Mesodermal cell (in vitro differentiated cells): ENCODE data around the gene ERG.
A peak's percentile ranks its signal among the peaks of the same experiment; 100 is the strongest.

Experiments
- H3K27ac ChIP-seq: 2 replicates; pipeline ENCODE4 v1.7.0; 2013; ENCODE audit warnings: mild to moderate bottlenecking, low read depth, low read length, moderate library complexity; ENCODE audit not compliant: severe bottlenecking
- H3K36me3 ChIP-seq: 2 replicates; pipeline ENCODE4 v1.7.1; 2013; ENCODE audit warnings: mild to moderate bottlenecking, low read length, moderate library complexity; ENCODE audit not compliant: control insufficient read depth, insufficient read depth
- H3K4me1 ChIP-seq: one replicate; pipeline ENCODE4 v1.7.1; 2013; ENCODE audit warnings: mild to moderate bottlenecking, low read length; ENCODE audit not compliant: insufficient read depth, control insufficient read depth, poor library complexity, severe bottlenecking
- H3K4me3 ChIP-seq: 2 replicates; pipeline ENCODE4 v1.7.0; 2013; ENCODE audit warnings: low read length, control low read depth, mild to moderate bottlenecking; ENCODE audit not compliant: insufficient read depth, poor library complexity, severe bottlenecking; ENCODE audit errors: extremely low read depth
- H3K9me3 ChIP-seq: 2 replicates; pipeline ENCODE4 v1.7.1; 2013; ENCODE audit warnings: mild to moderate bottlenecking, low read length, moderate library complexity; ENCODE audit not compliant: control insufficient read depth
- WGBS, 2 experiments: methylation state at CpG; one replicate each; pipeline ENCODE4 v1.1.5; 2013; ENCODE audit warnings: missing lambda C conversion rate in 2 of 2; ENCODE audit not compliant: insufficient coverage in 2 of 2; 5-methylcytosine and 5-hydroxymethylcytosine counted together

The ERG gene

GRCh38 chr21:38359835-38360234, 138.4 kb downstream of the ERG start:
- Histone ChIP-seq H3K36me3 (no peaks in the 10 kb centered on the region), H3K27ac (no peak overlapping the region), H3K4me1 (no peaks in the 10 kb centered on the region), H3K4me3 (no peak overlapping the region), H3K9me3 (no peaks in the 10 kb centered on the region)
- WGBS, 2 experiments = 90 to 94% methylated on average over 7 of the region's 7 CpGs

GRCh38 chr21:38359090-38359489, 139.2 kb downstream of the ERG start:
- 90 to 92% methylated on average over 3 to 5 of the region's 5 CpGs for WGBS, 2 experiments
- no peaks in the 10 kb centered on the region for H3K9me3 ChIP-seq

GRCh38 chr21:38358666-38359065, 139.6 kb downstream of the ERG start:
- no peaks in the 10 kb centered on the region for H3K36me3 ChIP-seq
- H3K27ac ChIP-seq = no peak overlapping the region
- no peaks in the 10 kb centered on the region for H3K9me3 ChIP-seq
- H3K4me3 ChIP-seq = no peak overlapping the region
- no peaks in the 10 kb centered on the region for H3K4me1 ChIP-seq
- 100% methylated on average over 2 of the region's 3 CpGs; no CpG with 5 or more reads in 1 of the 2 experiments for WGBS, 2 experiments

More at GRCh38 chr21:38359090-38359489, 139.2 kb downstream of the ERG start:
- Histone ChIP-seq H3K36me3 (no peaks in the 10 kb centered on the region), H3K4me3 (no peak overlapping the region), H3K4me1 (no peaks in the 10 kb centered on the region), H3K27ac (no peak overlapping the region)

GRCh38 chr21:38358098-38358497, 140.2 kb downstream of the ERG start:
- WGBS, 2 experiments = no CpG with 5 or more reads among the region's 1 CpG
- H3K9me3 ChIP-seq = no peaks in the 10 kb centered on the region
- no peak overlapping the region for H3K27ac ChIP-seq

GRCh38 chr21:38356883-38357625, 141.2 kb downstream of the ERG start:
- Histone ChIP-seq H3K27ac (no peak overlapping the region), H3K4me1 (no peaks in the 10 kb centered on the region), H3K4me3 (no peak overlapping the region), H3K36me3 (no peaks in the 10 kb centered on the region), H3K9me3 (no peaks in the 10 kb centered on the region)
- WGBS, 2 experiments = 73 to 75% methylated on average over 5 to 7 of the region's 14 CpGs

More at GRCh38 chr21:38358098-38358497, 140.2 kb downstream of the ERG start:
- Histone ChIP-seq H3K4me3 (no peak overlapping the region), H3K36me3 (no peaks in the 10 kb centered on the region), H3K4me1 (no peaks in the 10 kb centered on the region)

GRCh38 chr21:38355992-38356781, 142.1 kb downstream of the ERG start:
- H3K9me3 ChIP-seq = no peaks in the 10 kb centered on the region
- peaks cover 6% of the 10 kb centered on the region for H3K4me1 ChIP-seq
- 11% methylated on average over 12 to 19 of the region's 20 CpGs for WGBS, 2 experiments
- no peaks in the 10 kb centered on the region for H3K36me3 ChIP-seq
- H3K27ac ChIP-seq = no peak overlapping the region
- no peak overlapping the region for H3K4me3 ChIP-seq

GRCh38 chr21:38355353-38355752, 142.9 kb downstream of the ERG start:
- H3K36me3 ChIP-seq = no peaks in the 10 kb centered on the region
- 90 to 94% methylated on average over 3 to 4 of the region's 4 CpGs for WGBS, 2 experiments
- H3K4me3 ChIP-seq = no peak overlapping the region
- no peak overlapping the region for H3K27ac ChIP-seq
- H3K9me3 ChIP-seq = no peaks in the 10 kb centered on the region
- peaks cover 11% of the 10 kb centered on the region for H3K4me1 ChIP-seq

GRCh38 chr21:38354746-38355145, 143.5 kb downstream of the ERG start:
- Histone ChIP-seq H3K27ac (no peak overlapping the region), H3K9me3 (no peaks in the 10 kb centered on the region), H3K4me3 (no peak overlapping the region), H3K4me1 (peaks cover 11% of the 10 kb centered on the region), H3K36me3 (no peaks in the 10 kb centered on the region)
- 86 to 90% methylated on average over 1 to 2 of the region's 2 CpGs for WGBS, 2 experiments

- Histone ChIP-seq H3K36me3 (no peaks in the 10 kb centered on the region), H3K4me1 (peaks cover 11% of the 10 kb centered on the region), H3K9me3 (no peaks in the 10 kb centered on the region), H3K4me3 (no peak overlapping the region), H3K27ac (no peak overlapping the region)
- 94 to 95% methylated on average over 10 of the region's 10 CpGs for WGBS, 2 experiments
These were observed 144.0 kb downstream of the ERG start for GRCh38 chr21:38354231-38354630.

- Histone ChIP-seq H3K27ac (peak overlapping the region; percentile 79), H3K36me3 (no peaks in the 10 kb centered on the region), H3K9me3 (no peaks in the 10 kb centered on the region), H3K4me1 (peaks cover 11% of the 10 kb centered on the region), H3K4me3 (no peak overlapping the region)
- 55 to 56% methylated on average over 6 of the region's 6 CpGs for WGBS, 2 experiments
These were observed 145.6 kb downstream of the ERG start for GRCh38 chr21:38352536-38353219.
